ENCODE results near the gene BANP. TPM values are rescaled to one million over a fixed set of nuclear protein-coding genes. Genes with fewer than 3 reads are reported as not detected.
"Not testable (repeated sequence)": the region's sequence is repeated elsewhere in the genome, so short reads cannot be mapped to it uniquely, and the experiment has no call there.

BANP gene
- total and polyA plus RNA-seq, 2 experiments from 2014 or later, result 26.7 to 27.9 TPM

- no peak for TF ChIP-seq CTCF (IDR thresholded peaks at IDR 0.05; ENCODE audit: low read depth, low read length)
- no peak for DNase-seq (ENCODE audit: low read depth in 1 of 2, low spot score in 1 of 2)
These were observed 31.4 kb downstream of the BANP start for GRCh38 chr16:87982581-87983041.

GRCh38 chr16:87983072-87983736 is 32.0 kb downstream of the BANP start:
- TF ChIP-seq CTCF (IDR thresholded peaks at IDR 0.05; ENCODE audit: low read depth, low read length), result peak; percentile 65
- not testable (repeated sequence) for H3K36me3 ChIP-seq; H3K4me1 ChIP-seq (ENCODE audit: low read depth); H3K4me3 ChIP-seq; H3K27ac ChIP-seq; H3K27me3 ChIP-seq; H3K9me3 ChIP-seq (ENCODE audit: low read depth)
- DNase-seq (ENCODE audit: low read depth in 1 of 2, low spot score in 1 of 2), result peak in 1 of 2 donors; percentile 19

More at GRCh38 chr16:87982581-87983041, 31.4 kb downstream of the BANP start:
- no peaks in the 10 kb centered on the region for H3K36me3 ChIP-seq
- H3K27ac ChIP-seq, result no peak overlapping the region
- H3K9me3 ChIP-seq (ENCODE audit: low read depth), result no peaks in the 10 kb centered on the region
- H3K4me1 ChIP-seq (ENCODE audit: low read depth), result no peaks in the 10 kb centered on the region
- no peaks in the 10 kb centered on the region for H3K27me3 ChIP-seq
- H3K4me3 ChIP-seq, result no peak overlapping the region

GRCh38 chr16:87983737-87984097 is 32.5 kb downstream of the BANP start:
- H3K27me3 ChIP-seq; H3K36me3 ChIP-seq; H3K27ac ChIP-seq; H3K9me3 ChIP-seq (ENCODE audit: low read depth); H3K4me1 ChIP-seq (ENCODE audit: low read depth); H3K4me3 ChIP-seq: not testable (repeated sequence)
- peak in 1 of 2 donors; percentile 25 for DNase-seq (ENCODE audit: low read depth in 1 of 2, low spot score in 1 of 2)

GRCh38 chr16:87984180-87984579 is 32.9 kb downstream of the BANP start:
- DNase-seq (ENCODE audit: low read depth in 1 of 2, low spot score in 1 of 2), result not testable (repeated sequence)

GRCh38 chr16:87984632-87985267 is 33.5 kb downstream of the BANP start:
- no peak overlapping the region for H3K27ac ChIP-seq
- no peaks in the 10 kb centered on the region for H3K36me3 ChIP-seq
- no peak overlapping the region for H3K4me3 ChIP-seq
- no peak for TF ChIP-seq CTCF (IDR thresholded peaks at IDR 0.05; ENCODE audit: low read depth, low read length)
- no peaks in the 10 kb centered on the region for H3K27me3 ChIP-seq
- no peaks in the 10 kb centered on the region for H3K4me1 ChIP-seq (ENCODE audit: low read depth)
- no peaks in the 10 kb centered on the region for H3K9me3 ChIP-seq (ENCODE audit: low read depth)
- DNase-seq (ENCODE audit: low read depth in 1 of 2, low spot score in 1 of 2), result no peak

More at GRCh38 chr16:87984180-87984579, 32.9 kb downstream of the BANP start:
- not testable (repeated sequence) for H3K4me1 ChIP-seq (ENCODE audit: low read depth); H3K27me3 ChIP-seq; H3K27ac ChIP-seq; H3K9me3 ChIP-seq (ENCODE audit: low read depth); H3K4me3 ChIP-seq; H3K36me3 ChIP-seq

- not testable (repeated sequence) for H3K27ac ChIP-seq, H3K27me3 ChIP-seq
These were observed 34.3 kb downstream of the BANP start for GRCh38 chr16:87985493-87985892.

GRCh38 chr16:87986361-87986849 is 35.2 kb downstream of the BANP start:
- H3K9me3 ChIP-seq (ENCODE audit: low read depth); H3K36me3 ChIP-seq; H3K27ac ChIP-seq; H3K4me3 ChIP-seq; H3K27me3 ChIP-seq; H3K4me1 ChIP-seq (ENCODE audit: low read depth): not testable (repeated sequence)
- DNase-seq (ENCODE audit: low read depth in 1 of 2, low spot score in 1 of 2), result peak in 1 of 2 donors; percentile 46

More at GRCh38 chr16:87985493-87985892, 34.3 kb downstream of the BANP start:
- not testable (repeated sequence) for H3K36me3 ChIP-seq; DNase-seq (ENCODE audit: low read depth in 1 of 2, low spot score in 1 of 2); H3K4me1 ChIP-seq (ENCODE audit: low read depth); H3K9me3 ChIP-seq (ENCODE audit: low read depth); H3K4me3 ChIP-seq

- H3K4me3 ChIP-seq; H3K27me3 ChIP-seq; H3K9me3 ChIP-seq (ENCODE audit: low read depth); H3K36me3 ChIP-seq; DNase-seq (ENCODE audit: low read depth in 1 of 2, low spot score in 1 of 2); H3K27ac ChIP-seq; H3K4me1 ChIP-seq (ENCODE audit: low read depth): not testable (repeated sequence)
These were observed 37.4 kb downstream of the BANP start for GRCh38 chr16:87988596-87988995.

- not testable (repeated sequence) for H3K9me3 ChIP-seq (ENCODE audit: low read depth); H3K36me3 ChIP-seq; H3K4me1 ChIP-seq (ENCODE audit: low read depth); H3K4me3 ChIP-seq; H3K27me3 ChIP-seq; DNase-seq (ENCODE audit: low read depth in 1 of 2, low spot score in 1 of 2); H3K27ac ChIP-seq
These were observed 39.0 kb downstream of the BANP start for GRCh38 chr16:87990254-87990653.

- not testable (repeated sequence) for H3K27me3 ChIP-seq; H3K4me3 ChIP-seq; H3K27ac ChIP-seq; H3K36me3 ChIP-seq; DNase-seq (ENCODE audit: low read depth in 1 of 2, low spot score in 1 of 2); H3K9me3 ChIP-seq (ENCODE audit: low read depth); H3K4me1 ChIP-seq (ENCODE audit: low read depth)
These were observed 40.9 kb downstream of the BANP start for GRCh38 chr16:87992142-87992541.

All from cardiac muscle cell (in vitro differentiated cells and primary cell).